ENCODE data around the gene POTEB3.
"Not testable (repeated sequence)": the region's sequence is repeated elsewhere in the genome, so short reads cannot be mapped to it uniquely, and the experiment has no call there.

DNA sequence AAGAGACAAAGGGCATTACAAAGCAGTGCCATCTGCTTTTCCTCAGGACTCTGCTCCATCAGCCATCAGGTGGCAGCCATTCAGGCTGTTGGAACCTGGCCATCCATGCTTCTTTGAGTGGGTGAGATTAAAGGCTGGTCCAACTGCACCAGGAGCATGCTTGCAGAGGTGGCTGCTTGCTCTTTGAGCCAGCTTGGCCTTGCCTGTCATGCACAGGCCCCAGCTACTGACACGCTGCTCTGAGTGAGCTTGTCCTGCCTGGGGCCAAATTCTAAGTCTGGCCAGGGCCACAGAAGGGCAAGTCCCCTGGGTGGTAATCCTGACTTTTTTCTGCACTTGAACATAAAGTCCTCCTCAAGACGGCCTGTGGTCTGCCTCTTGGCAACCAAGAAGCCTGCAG, 43.1 kb downstream of the POTEB3 start:
- TF ChIP-seq CTCF (conservative IDR thresholded peaks at IDR 0.05); EZH2 (IDR thresholded peaks at IDR 0.05; ENCODE audit: low read depth): not testable (repeated sequence)
